Neural cell (in vitro differentiated cells): Measurements from ENCODE around the gene KCNJ1. TPM values are rescaled to one million over a fixed set of nuclear protein-coding genes. Genes with fewer than 3 reads are reported as not detected.

Experiments used
- H2AFZ ChIP-seq: fragments of 200-600, 300-800 bp; sonication (generic), shearing (Covaris generic); 2 replicates; pipeline ENCODE4 v1.6.0; 2014; ENCODE audit warnings: low read depth, mild to moderate bottlenecking, antibody characterized with exemption, low read length, moderate library complexity
- H3F3A ChIP-seq: fragments of 200-600 bp; shearing (Covaris generic); 2 replicates; pipeline ENCODE4 v1.6.1; 2016; ENCODE audit warnings: mild to moderate bottlenecking, moderate library complexity, mixed read lengths, antibody characterized with exemption, low read length; ENCODE audit not compliant: insufficient read depth, poor library complexity, severe bottlenecking
- H3K27ac ChIP-seq: fragments of 200-600, 300-800 bp; sonication (generic), shearing (Covaris generic); 2 replicates; pipeline ENCODE4 v1.5.1; 2014; ENCODE audit warnings: mild to moderate bottlenecking, low read length, moderate library complexity
- H3K27me3 ChIP-seq: fragments of 300-800, 200-600 bp; sonication (generic), shearing (Covaris generic); 2 replicates; pipeline ENCODE4 v1.6.0; 2014; ENCODE audit warnings: mild to moderate bottlenecking, low read depth, low read length, moderate library complexity; ENCODE audit not compliant: insufficient read depth
- H3K36me3 ChIP-seq: fragments of 300-800, 200-600 bp; sonication (generic), shearing (Covaris generic); 2 replicates; pipeline ENCODE4 v1.5.1; 2014; ENCODE audit warnings: mild to moderate bottlenecking, antibody characterized with exemption, low read length, moderate library complexity; ENCODE audit not compliant: insufficient read depth
- H3K4me2 ChIP-seq: fragments of 300-800, 200-600 bp; sonication (generic), shearing (Covaris generic); 2 replicates; pipeline ENCODE4 v1.6.0; 2014; ENCODE audit warnings: mild to moderate bottlenecking, low read length
- H3K4me3 ChIP-seq: fragments of 300-800, 200-600 bp; sonication (generic), shearing (Covaris generic); 2 replicates; pipeline ENCODE4 v1.5.1; 2014; ENCODE audit warnings: mild to moderate bottlenecking, low read length, moderate library complexity
- H3K79me2 ChIP-seq: fragments of 200-600 bp; shearing (Covaris generic); replicated peaks from 2 replicates; pipeline ENCODE4 v1.6.0; 2014; ENCODE audit warnings: mild to moderate bottlenecking, low read length, moderate library complexity; ENCODE audit not compliant: insufficient read depth
- H3K9ac ChIP-seq: fragments of 300-800, 200-600 bp; sonication (generic), shearing (Covaris generic); 2 replicates; pipeline ENCODE4 v1.6.1; 2016; ENCODE audit warnings: mild to moderate bottlenecking, low read length, mixed read lengths
- H3K9me2 ChIP-seq: fragments of 200-600 bp; shearing (Covaris generic); 2 replicates; pipeline ENCODE4 v1.6.1; 2016; ENCODE audit warnings: mild to moderate bottlenecking, low read length, mixed read lengths; ENCODE audit not compliant: insufficient read depth
- H3K9me3 ChIP-seq: fragments of 200-600, 300-800 bp; sonication (generic), shearing (Covaris generic); 2 replicates; pipeline ENCODE4 v1.6.1; 2016; ENCODE audit warnings: mild to moderate bottlenecking, mixed run types, low read length, moderate library complexity, mixed read lengths
- H4K20me1 ChIP-seq: fragments of 200-600 bp; shearing (Covaris generic); 2 replicates; pipeline ENCODE4 v1.6.1; 2016; ENCODE audit warnings: mild to moderate bottlenecking, mixed run types; ENCODE audit not compliant: insufficient read depth
- EP300 ChIP-seq: fragments of 450-650 bp; conservative IDR thresholded peaks from 2 replicates; pipeline ENCODE4 v1.6.1; 2014; ENCODE audit warnings: antibody characterized with exemption, mild to moderate bottlenecking, moderate library complexity; ENCODE audit not compliant: poor library complexity, severe bottlenecking
- EZH2 ChIP-seq: fragments of 200-600, 300-800 bp; shearing (Covaris generic), sonication (generic); IDR thresholded peaks from 2 replicates; pipeline ENCODE4 v1.6.1; 2014; ENCODE audit warnings: antibody characterized with exemption, low read length, borderline replicate concordance, mild to moderate bottlenecking; ENCODE audit not compliant: insufficient read depth, poor library complexity, severe bottlenecking
- MXI1 ChIP-seq: fragments of 450-650 bp; conservative IDR thresholded peaks from 2 replicates; pipeline ENCODE4 v1.6.1; 2014; ENCODE audit warnings: antibody characterized with exemption, mild to moderate bottlenecking; ENCODE audit not compliant: poor library complexity, severe bottlenecking
- POLR2AphosphoS5 ChIP-seq: IDR thresholded peaks from 2 replicates; pipeline ENCODE4 v1.6.1; 2012
- RAD21 ChIP-seq: fragments of 450-650 bp; conservative IDR thresholded peaks from 2 replicates; pipeline ENCODE4 v1.6.1; 2014; ENCODE audit warnings: antibody characterized with exemption, mild to moderate bottlenecking, moderate library complexity
- REST ChIP-seq: IDR thresholded peaks from 2 replicates; pipeline ENCODE4 v1.6.1; 2012; ENCODE audit warnings: borderline replicate concordance
- SMC3 ChIP-seq: fragments of 450-650 bp; conservative IDR thresholded peaks from 2 replicates; pipeline ENCODE4 v1.6.1; 2014; ENCODE audit warnings: antibody characterized with exemption, mild to moderate bottlenecking, moderate library complexity; ENCODE audit not compliant: poor library complexity
- TAF1 ChIP-seq: IDR thresholded peaks from 2 replicates; pipeline ENCODE4 v1.6.1; 2012; ENCODE audit warnings: low read depth
- polyA plus RNA-seq: library from polyadenylated mRNA; depleted of rRNA; stranded (reverse); fragments of >200 nt; gene quantifications from 2 replicates; pipeline ENCODE4 v1.2.3, GENCODE V29; 2014
- TF ChIP-seq, protein P1 (sequence below): fragments of 450-650 bp; IDR thresholded peaks from 2 replicates; pipeline ENCODE4 v1.5.1; 2014; ENCODE audit warnings: antibody characterized with exemption, mild to moderate bottlenecking, moderate library complexity; ENCODE audit not compliant: poor library complexity, severe bottlenecking

KCNJ1 gene
- polyA plus RNA-seq, 1 donor from 2014 or later: 0.22 TPM

- Histone ChIP-seq H2AFZ (no peak overlapping the region), H3K36me3 (no peaks in the 10 kb centered on the region), H3K9ac (no peak overlapping the region), H3F3A (no peaks in the 10 kb centered on the region), H3K4me2 (no peak overlapping the region), H3K79me2 (no peaks in the 10 kb centered on the region), H3K27ac (no peak overlapping the region), H3K4me3 (no peak overlapping the region), H4K20me1 (no peaks in the 10 kb centered on the region), H3K9me3 (no peaks in the 10 kb centered on the region), H3K27me3 (no peaks in the 10 kb centered on the region), H3K9me2 (no peaks in the 10 kb centered on the region)
- TF ChIP-seq POLR2AphosphoS5 (no peak), EZH2 (no peak), MXI1 (no peak), RAD21 (no peak), SMC3 (no peak), REST (no peak), TAF1 (no peak), EP300 (no peak)
- TF ChIP-seq, protein P1, sequence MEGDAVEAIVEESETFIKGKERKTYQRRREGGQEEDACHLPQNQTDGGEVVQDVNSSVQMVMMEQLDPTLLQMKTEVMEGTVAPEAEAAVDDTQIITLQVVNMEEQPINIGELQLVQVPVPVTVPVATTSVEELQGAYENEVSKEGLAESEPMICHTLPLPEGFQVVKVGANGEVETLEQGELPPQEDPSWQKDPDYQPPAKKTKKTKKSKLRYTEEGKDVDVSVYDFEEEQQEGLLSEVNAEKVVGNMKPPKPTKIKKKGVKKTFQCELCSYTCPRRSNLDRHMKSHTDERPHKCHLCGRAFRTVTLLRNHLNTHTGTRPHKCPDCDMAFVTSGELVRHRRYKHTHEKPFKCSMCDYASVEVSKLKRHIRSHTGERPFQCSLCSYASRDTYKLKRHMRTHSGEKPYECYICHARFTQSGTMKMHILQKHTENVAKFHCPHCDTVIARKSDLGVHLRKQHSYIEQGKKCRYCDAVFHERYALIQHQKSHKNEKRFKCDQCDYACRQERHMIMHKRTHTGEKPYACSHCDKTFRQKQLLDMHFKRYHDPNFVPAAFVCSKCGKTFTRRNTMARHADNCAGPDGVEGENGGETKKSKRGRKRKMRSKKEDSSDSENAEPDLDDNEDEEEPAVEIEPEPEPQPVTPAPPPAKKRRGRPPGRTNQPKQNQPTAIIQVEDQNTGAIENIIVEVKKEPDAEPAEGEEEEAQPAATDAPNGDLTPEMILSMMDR: no peak
Observed at GRCh38 chr11:128846985-128847384, 20.1 kb downstream of the KCNJ1 start.

- H3K27ac ChIP-seq: no peak overlapping the region
- no peak overlapping the region for H2AFZ ChIP-seq
- H3K27me3 ChIP-seq: no peaks in the 10 kb centered on the region
- no peaks in the 10 kb centered on the region for H3F3A ChIP-seq
- H3K4me2 ChIP-seq: no peak overlapping the region
- H3K9me2 ChIP-seq: no peaks in the 10 kb centered on the region
- no peaks in the 10 kb centered on the region for H3K9me3 ChIP-seq
- H3K4me3 ChIP-seq: no peak overlapping the region
- no peak overlapping the region for H3K9ac ChIP-seq
- H3K79me2 ChIP-seq: no peaks in the 10 kb centered on the region
- H4K20me1 ChIP-seq: no peaks in the 10 kb centered on the region
- no peaks in the 10 kb centered on the region for H3K36me3 ChIP-seq
- TF ChIP-seq EP300 (no peak), MXI1 (no peak), REST (no peak), POLR2AphosphoS5 (no peak), EZH2 (no peak), SMC3 (no peak), TAF1 (no peak)
- TF ChIP-seq, protein P1: no peak
Observed at GRCh38 chr11:128845334-128845780, 21.7 kb downstream of the KCNJ1 start.
